Suprapubic skin (tissue), 3 donors: ENCODE measurements around the gene EPN2.

Source experiments
- EP300 ChIP-seq: sonication (generic); formaldehyde crosslinking; IDR thresholded peaks from one replicate; pipeline ENCODE4 v1.6.1; 2017; ENCODE audit warnings: antibody characterized with exemption
- POLR2A ChIP-seq, 2 donors: fragments of 450-650 bp; IDR thresholded peaks; one replicate each; pipeline ENCODE4 v1.6.1; 2017; ENCODE audit warnings: antibody characterized with exemption in 2 of 2, mild to moderate bottlenecking in 2 of 2, moderate library complexity in 2 of 2
- TF ChIP-seq, protein P1 (sequence below), 2 donors: fragments of 200-600 bp in 1 of 2; fragments of 450-650 bp in 1 of 2; sonication (generic) in 1 of 2; IDR thresholded peaks; one replicate each; pipeline ENCODE4 v1.5.1; 2016 to 2019; ENCODE audit warnings: antibody characterized with exemption in 2 of 2, mild to moderate bottlenecking in 1 of 2, moderate library complexity in 1 of 2

DNA sequence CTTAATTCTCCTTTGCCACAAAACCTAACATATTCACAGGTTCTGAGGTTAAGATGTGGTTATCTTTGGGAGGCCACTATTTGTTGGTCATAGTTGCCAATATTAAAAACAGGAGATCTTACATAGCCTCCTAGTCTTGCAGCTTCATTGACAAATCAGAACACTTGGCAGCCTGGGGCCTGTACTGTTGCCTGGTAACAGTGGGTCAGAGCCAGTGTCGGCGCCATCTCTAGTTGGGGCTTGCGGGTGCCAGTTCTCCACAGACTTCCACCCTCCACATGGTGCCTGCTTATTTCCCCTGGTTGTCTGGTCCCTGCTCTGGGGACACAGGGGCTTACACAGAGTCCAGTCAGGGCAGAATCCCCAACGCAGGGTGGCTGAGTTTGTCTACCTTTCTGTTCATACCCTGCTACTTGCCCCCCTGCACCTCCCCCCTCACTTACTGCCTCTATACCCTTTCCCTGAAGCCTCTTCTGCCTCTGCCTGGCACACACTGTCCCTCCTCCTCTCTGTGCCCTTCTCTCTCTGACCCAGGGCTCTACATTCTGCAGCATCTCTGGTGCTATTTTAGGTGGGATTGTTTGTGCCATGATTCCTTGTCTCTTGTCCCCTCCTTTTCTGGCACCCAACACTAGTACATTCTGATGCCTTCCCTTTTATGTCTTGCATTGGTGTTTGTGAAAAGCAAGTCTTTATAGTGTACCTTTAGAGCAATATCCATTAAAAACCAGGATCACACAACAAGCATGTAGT is 13.4 kb downstream of the EPN2 start:
- TF ChIP-seq, protein P1, sequence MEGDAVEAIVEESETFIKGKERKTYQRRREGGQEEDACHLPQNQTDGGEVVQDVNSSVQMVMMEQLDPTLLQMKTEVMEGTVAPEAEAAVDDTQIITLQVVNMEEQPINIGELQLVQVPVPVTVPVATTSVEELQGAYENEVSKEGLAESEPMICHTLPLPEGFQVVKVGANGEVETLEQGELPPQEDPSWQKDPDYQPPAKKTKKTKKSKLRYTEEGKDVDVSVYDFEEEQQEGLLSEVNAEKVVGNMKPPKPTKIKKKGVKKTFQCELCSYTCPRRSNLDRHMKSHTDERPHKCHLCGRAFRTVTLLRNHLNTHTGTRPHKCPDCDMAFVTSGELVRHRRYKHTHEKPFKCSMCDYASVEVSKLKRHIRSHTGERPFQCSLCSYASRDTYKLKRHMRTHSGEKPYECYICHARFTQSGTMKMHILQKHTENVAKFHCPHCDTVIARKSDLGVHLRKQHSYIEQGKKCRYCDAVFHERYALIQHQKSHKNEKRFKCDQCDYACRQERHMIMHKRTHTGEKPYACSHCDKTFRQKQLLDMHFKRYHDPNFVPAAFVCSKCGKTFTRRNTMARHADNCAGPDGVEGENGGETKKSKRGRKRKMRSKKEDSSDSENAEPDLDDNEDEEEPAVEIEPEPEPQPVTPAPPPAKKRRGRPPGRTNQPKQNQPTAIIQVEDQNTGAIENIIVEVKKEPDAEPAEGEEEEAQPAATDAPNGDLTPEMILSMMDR (IDR thresholded peaks at IDR 0.05) = no peak
- TF ChIP-seq POLR2A (IDR thresholded peaks at IDR 0.05) (no peak), EP300 (no peak)
